PC-3 (cell line): ENCODE data around the gene C11orf58. TPM values are rescaled to one million over a fixed set of nuclear protein-coding genes. Genes with fewer than 3 reads are reported as not detected.

Experiments
- ATAC-seq: fragments of 200-7000 bp; cut with Tn5 transposase; 2 replicates; pipeline ENCODE4 v1.9.1; 2020; ENCODE audit warnings: mild to moderate bottlenecking, moderate library complexity
- BruUV-seq: library from RNA; stranded (reverse); fragments of 400-500 nt; replicated peaks from 2 replicates; lab custom pipeline; 2021; lab: Mats Ljungman, UMichigan
- CTCF ChIA-PET: fragments of 300-600 bp; sonication (Branson Sonifier 250); formaldehyde crosslinking; loops from one replicate; lab custom pipeline; 2022; ENCODE audit warnings: antibody characterized with exemption; lab: Charles Lee
- POLR2A ChIA-PET: fragments of 300-600 bp; sonication (Branson Sonifier 250); formaldehyde crosslinking; loops from one replicate; lab custom pipeline; 2022; ENCODE audit warnings: antibody characterized with exemption; ENCODE audit not compliant: unreplicated experiment; lab: Charles Lee
- DNase-seq: peaks from one replicate; pipeline ENCODE4 v3.0.0-alpha.2; 2015
- H2AFZ ChIP-seq: fragments of 300-600 bp; sonication (generic); 2 replicates; pipeline ENCODE4 v1.6.0; 2016; ENCODE audit warnings: antibody characterized with exemption, low read length
- H3F3A ChIP-seq: fragments of 300-600 bp; sonication (generic); one replicate; pipeline ENCODE4 v1.6.0; 2017; ENCODE audit warnings: antibody characterized with exemption, low read length, control low read depth, mild to moderate bottlenecking; ENCODE audit not compliant: unreplicated experiment
- H3K27ac ChIP-seq: fragments of 300-600 bp; sonication (generic); 2 replicates; pipeline ENCODE4 v1.5.1; 2016; ENCODE audit warnings: mild to moderate bottlenecking, low read length
- H3K27me3 ChIP-seq: fragments of 300-600 bp; sonication (generic); 2 replicates; pipeline ENCODE4 v1.6.1; 2016; ENCODE audit warnings: low read length, mixed read lengths
- H3K36me3 ChIP-seq: fragments of 300-600 bp; sonication (generic); 2 replicates; pipeline ENCODE4 v1.6.1; 2016; ENCODE audit warnings: low read depth, mixed run types, low read length, mixed read lengths
- H3K4me1 ChIP-seq: fragments of 300-600 bp; sonication (generic); 2 replicates; pipeline ENCODE4 v1.5.1; 2016; ENCODE audit warnings: low read length; ENCODE audit not compliant: insufficient read depth
- H3K4me2 ChIP-seq: fragments of 300-600 bp; sonication (generic); 2 replicates; pipeline ENCODE4 v1.6.0; 2016; ENCODE audit warnings: low read length
- H3K4me3 ChIP-seq: fragments of 300-600 bp; sonication (generic); 2 replicates; pipeline ENCODE4 v1.5.1; 2016; ENCODE audit warnings: mild to moderate bottlenecking, low read length, mixed read lengths
- H3K79me2 ChIP-seq: fragments of 300-600 bp; sonication (generic); 2 replicates; pipeline ENCODE4 v1.6.1; 2017; ENCODE audit warnings: low read length, mixed read lengths
- H3K9ac ChIP-seq: fragments of 300-600 bp; sonication (generic); 2 replicates; pipeline ENCODE4 v1.6.0; 2016; ENCODE audit warnings: mild to moderate bottlenecking, low read length
- H3K9me2 ChIP-seq: fragments of 300-600 bp; sonication (generic); replicated peaks from 2 replicates; pipeline ENCODE4 v1.6.1; 2016; ENCODE audit warnings: mixed run types, low read length, mixed read lengths
- H3K9me3 ChIP-seq: fragments of 300-600 bp; sonication (generic); 2 replicates; pipeline ENCODE4 v1.6.1; 2016; ENCODE audit warnings: low read length, mixed read lengths
- H4K20me1 ChIP-seq: fragments of 300-600 bp; sonication (generic); 2 replicates; pipeline ENCODE4 v1.6.1; 2016; ENCODE audit warnings: low read length, mixed read lengths
- CTCF ChIP-seq: fragments of 300-600 bp; sonication (generic); conservative IDR thresholded peaks from 2 replicates; pipeline ENCODE4 v1.5.1; 2017; ENCODE audit warnings: antibody characterized with exemption, low read depth, mild to moderate bottlenecking, low read length
- EZH2 ChIP-seq: fragments of 300-600 bp; sonication (generic); IDR thresholded peaks from one replicate; pipeline ENCODE4 v1.6.1; 2017; ENCODE audit warnings: antibody characterized with exemption, mild to moderate bottlenecking, low read length; ENCODE audit not compliant: unreplicated experiment
- EZH2phosphoT487 ChIP-seq: fragments of 300-600 bp; sonication (generic); IDR thresholded peaks from 2 replicates; pipeline ENCODE4 v1.6.1; 2018; ENCODE audit warnings: mild to moderate bottlenecking, antibody characterized with exemption, low read length, borderline replicate concordance
- intact Hi-C: fragments of 100-400 bp; cut with micrococcal nuclease; formaldehyde crosslinking; loops from 2 replicates; pipeline ENCODE4 v1.9.0; 2023
- total RNA-seq: library from RNA; depleted of rRNA; stranded (reverse); fragments of >200 nt; gene quantifications from 2 replicates; pipeline ENCODE4 v1.2.3, GENCODE V29; 2014

The C11orf58 gene
- total RNA-seq, 1 experiment from 2014 or later = 157 TPM

- BruUV-seq = no TSS peak
- CTCF ChIA-PET = no interaction called here
- no peak overlapping the region for H3K4me2 ChIP-seq
Observed at GRCh38 chr11:16777613-16777975, 39.1 kb downstream of the C11orf58 start.

GRCh38 chr11:16778286-16778685 is 39.8 kb downstream of the C11orf58 start:
- Histone ChIP-seq H3K9me2 (no peaks in the 10 kb centered on the region), H2AFZ (no peak overlapping the region), H4K20me1 (no peaks in the 10 kb centered on the region), H3K36me3 (no peaks in the 10 kb centered on the region), H3K27me3 (no peaks in the 10 kb centered on the region), H3K9ac (no peak overlapping the region), H3K4me2 (no peak overlapping the region), H3K79me2 (no peaks in the 10 kb centered on the region), H3K9me3 (no peaks in the 10 kb centered on the region), H3K27ac (no peak overlapping the region), H3K4me3 (no peak overlapping the region), H3K4me1 (peaks cover 15% of the 10 kb centered on the region), H3F3A (no peaks in the 10 kb centered on the region)
- intact Hi-C loops = no loop called here
- TF ChIP-seq CTCF (no peak), EZH2phosphoT487 (no peak), EZH2 (no peak)
- POLR2A ChIA-PET = no interaction called here
- BruUV-seq = no TSS peak
- CTCF ChIA-PET = no interaction called here
- no peak for DNase-seq
- ATAC-seq = no peak

More at GRCh38 chr11:16777613-16777975, 39.1 kb downstream of the C11orf58 start:
- no peak for DNase-seq
- Histone ChIP-seq H3K9me2 (no peaks in the 10 kb centered on the region), H3K79me2 (no peaks in the 10 kb centered on the region), H3K36me3 (no peaks in the 10 kb centered on the region), H4K20me1 (no peaks in the 10 kb centered on the region), H3K27ac (no peak overlapping the region), H3F3A (no peaks in the 10 kb centered on the region), H3K4me3 (no peak overlapping the region), H3K27me3 (no peaks in the 10 kb centered on the region), H3K4me1 (peaks cover 12% of the 10 kb centered on the region), H3K9me3 (no peaks in the 10 kb centered on the region), H3K9ac (no peak overlapping the region), H2AFZ (no peak overlapping the region)
- TF ChIP-seq EZH2phosphoT487 (no peak), CTCF (no peak), EZH2 (no peak)
- intact Hi-C loops = no loop called here
- POLR2A ChIA-PET = no interaction called here
- no peak for ATAC-seq

- no peak overlapping the region for H3K9ac ChIP-seq
- no peak overlapping the region for H3K4me3 ChIP-seq
- POLR2A ChIA-PET = no interaction called here
- DNase-seq = no peak
- H3K27me3 ChIP-seq = no peaks in the 10 kb centered on the region
- H3K79me2 ChIP-seq = no peaks in the 10 kb centered on the region
- BruUV-seq = no TSS peak
- CTCF ChIA-PET = no interaction called here
- H3K9me2 ChIP-seq = no peaks in the 10 kb centered on the region
- no peaks in the 10 kb centered on the region for H3F3A ChIP-seq
- no peak overlapping the region for H3K4me2 ChIP-seq
- intact Hi-C loops = no loop called here
- ATAC-seq = no peak
- peaks cover 15% of the 10 kb centered on the region for H3K4me1 ChIP-seq
- no peak overlapping the region for H3K27ac ChIP-seq
- H3K36me3 ChIP-seq = no peaks in the 10 kb centered on the region
- no peaks in the 10 kb centered on the region for H3K9me3 ChIP-seq
- no peaks in the 10 kb centered on the region for H4K20me1 ChIP-seq
- no peak overlapping the region for H2AFZ ChIP-seq
- no peak for TF ChIP-seq CTCF
- TF ChIP-seq EZH2 = no peak
- no peak for TF ChIP-seq EZH2phosphoT487
Observed at GRCh38 chr11:16778876-16779275, 40.4 kb downstream of the C11orf58 start.
